CD14-positive monocyte (primary cell): ENCODE data around the gene IQSEC3. TPM values are rescaled to one million over a fixed set of nuclear protein-coding genes. Genes with fewer than 3 reads are reported as not detected.
A peak's percentile ranks its signal among the peaks of the same experiment; 100 is the strongest.

ENCODE experiments used
- DNase-seq, 3 donors: peaks; one replicate each; pipeline ENCODE4 v3.0.0-alpha.2; 2011 to 2022
- H2AFZ ChIP-seq: 2 replicates; pipeline ENCODE4 v1.6.0; 2012; ENCODE audit warnings: mild to moderate bottlenecking, low read depth, low read length, inconsistent platforms; ENCODE audit not compliant: insufficient read depth, poor library complexity, severe bottlenecking
- H3K27ac ChIP-seq, 2 donors: 1 replicate in 1 of 2; 2 replicates in 1 of 2; pipeline ENCODE4 v1.5.1; 2012 to 2013; ENCODE audit warnings: low read length in 2 of 2, control low read depth in 1 of 2, inconsistent platforms in 1 of 2, low read depth in 1 of 2, mild to moderate bottlenecking in 1 of 2
- H3K27me3 ChIP-seq, 2 donors: one replicate each; pipeline versions ENCODE4 v1.6.0 to v1.6.1; 2011 to 2013; ENCODE audit warnings: low read length in 2 of 2; ENCODE audit not compliant: control insufficient read depth in 2 of 2, insufficient read depth in 2 of 2
- H3K36me3 ChIP-seq, 2 donors: replicated peaks in 1 of 2; 1 replicate in 1 of 2; 2 replicates in 1 of 2; pipeline versions ENCODE4 v1.5.1 to v1.6.1; 2012 to 2013; ENCODE audit warnings: low read length in 2 of 2, control low read depth in 1 of 2, inconsistent platforms in 1 of 2, mild to moderate bottlenecking in 1 of 2; ENCODE audit not compliant: insufficient read depth in 2 of 2, control insufficient read depth in 1 of 2
- H3K4me1 ChIP-seq, 2 donors: 1 replicate in 1 of 2; 2 replicates in 1 of 2; pipeline versions ENCODE4 v1.5.1 to v1.6.1; 2012 to 2013; ENCODE audit warnings: low read length in 2 of 2, control low read depth in 1 of 2, inconsistent platforms in 1 of 2, mild to moderate bottlenecking in 1 of 2, moderate library complexity in 1 of 2; ENCODE audit not compliant: insufficient read depth in 2 of 2, control insufficient read depth in 1 of 2
- H3K4me2 ChIP-seq: replicated peaks from 2 replicates; pipeline ENCODE3; 2012; ENCODE audit warnings: low read length, moderate library complexity, mild to moderate bottlenecking; ENCODE audit not compliant: poor library complexity, severe bottlenecking; ENCODE audit errors: extremely low read depth
- H3K4me3 ChIP-seq, 3 experiments: fragments of 200-600 bp in 1 of 3; sonication (generic) in 1 of 3; replicated peaks in 1 of 3; 1 replicate in 2 of 3; 2 replicates in 1 of 3; pipeline ENCODE4 v1.5.1; 2011 to 2013; ENCODE audit warnings: low read length in 3 of 3, mild to moderate bottlenecking in 3 of 3, control low read depth in 2 of 3, low read depth in 2 of 3, inconsistent platforms in 1 of 3, moderate library complexity in 1 of 3
- H3K79me2 ChIP-seq: 2 replicates; pipeline ENCODE4 v1.6.0; 2012; ENCODE audit warnings: mild to moderate bottlenecking, control low read depth, inconsistent platforms, low read length, moderate library complexity; ENCODE audit not compliant: insufficient read depth
- H3K9ac ChIP-seq: 2 replicates; pipeline ENCODE4 v1.6.0; 2017; ENCODE audit warnings: low read length, mild to moderate bottlenecking; ENCODE audit not compliant: insufficient read depth, poor library complexity, severe bottlenecking
- H3K9me3 ChIP-seq, 2 donors: replicated peaks in 1 of 2; 1 replicate in 1 of 2; 2 replicates in 1 of 2; pipeline versions ENCODE4 v1.5.1 to v1.6.1; 2012 to 2013; ENCODE audit warnings: low read length in 2 of 2, control low read depth in 1 of 2; ENCODE audit not compliant: control insufficient read depth in 1 of 2, insufficient read depth in 1 of 2
- H4K20me1 ChIP-seq: 2 replicates; pipeline ENCODE4 v1.6.0; 2012; ENCODE audit warnings: mild to moderate bottlenecking, low read length, control low read depth, moderate library complexity; ENCODE audit not compliant: insufficient read depth
- H3K27ac Mint-ChIP-seq, 7 donors: one replicate each; pipeline ENCODE4 v1.8.0; 2020; ENCODE audit warnings: mild to moderate bottlenecking in 7 of 7, mixed read lengths in 7 of 7, moderate library complexity in 6 of 7, inconsistent platforms in 2 of 7
- H3K27me3 Mint-ChIP-seq, 3 donors: one replicate each; pipeline ENCODE4 v1.8.0; 2021 to 2022; ENCODE audit warnings: low read depth in 3 of 3, mild to moderate bottlenecking in 3 of 3, mixed read lengths in 3 of 3, moderate library complexity in 3 of 3, inconsistent platforms in 1 of 3
- H3K36me3 Mint-ChIP-seq, 2 donors: one replicate each; pipeline ENCODE4 v1.8.0; 2020; ENCODE audit warnings: mixed read lengths in 2 of 2, inconsistent platforms in 1 of 2, mild to moderate bottlenecking in 1 of 2
- H3K4me1 Mint-ChIP-seq: one replicate; pipeline ENCODE4 v1.8.0; 2020; ENCODE audit warnings: mild to moderate bottlenecking, mixed read lengths
- H3K4me3 Mint-ChIP-seq, 2 donors: one replicate each; pipeline ENCODE4 v1.8.0; 2020; ENCODE audit warnings: mild to moderate bottlenecking in 2 of 2, mixed read lengths in 2 of 2, moderate library complexity in 1 of 2
- H3K9me3 Mint-ChIP-seq, 7 donors: one replicate each; pipeline ENCODE4 v1.8.0; 2020 to 2022; ENCODE audit warnings: mixed read lengths in 7 of 7, mild to moderate bottlenecking in 6 of 7, moderate library complexity in 6 of 7, inconsistent platforms in 2 of 7
- WGBS: methylation state at CpG from one replicate; pipeline ENCODE4 v1.1.5; 2013; ENCODE audit warnings: missing lambda C conversion rate; ENCODE audit not compliant: insufficient coverage; 5-methylcytosine and 5-hydroxymethylcytosine counted together
- intact Hi-C, 2 donors: fragments of 100-400 bp; cut with micrococcal nuclease; formaldehyde crosslinking; loops; one replicate each; pipeline versions ENCODE4 v1.15.0 to v1.15.1; 2023
- polyA plus RNA-seq, 3 donors: library from polyadenylated mRNA; depleted of rRNA in 1 of 3; unstranded in 2 of 3; stranded (reverse) in 1 of 3; fragments of 300-500 nt in 2 of 3; fragments of >200 nt in 1 of 3; fragmentation: Illumina TruSeq in 2 of 3; gene quantifications; 1 replicate in 2 of 3; 2 replicates in 1 of 3; pipeline ENCODE4 v1.2.3, GENCODE V29; 2012 to 2021
- TF ChIP-seq, protein P1 (sequence below): fragments of 200-600 bp; IDR thresholded peaks from one replicate; pipeline ENCODE4 v1.8.0; 2022; ENCODE audit warnings: antibody characterized with exemption, mild to moderate bottlenecking

IQSEC3 gene
- polyA plus RNA-seq, 3 donors, result not detected

DNA sequence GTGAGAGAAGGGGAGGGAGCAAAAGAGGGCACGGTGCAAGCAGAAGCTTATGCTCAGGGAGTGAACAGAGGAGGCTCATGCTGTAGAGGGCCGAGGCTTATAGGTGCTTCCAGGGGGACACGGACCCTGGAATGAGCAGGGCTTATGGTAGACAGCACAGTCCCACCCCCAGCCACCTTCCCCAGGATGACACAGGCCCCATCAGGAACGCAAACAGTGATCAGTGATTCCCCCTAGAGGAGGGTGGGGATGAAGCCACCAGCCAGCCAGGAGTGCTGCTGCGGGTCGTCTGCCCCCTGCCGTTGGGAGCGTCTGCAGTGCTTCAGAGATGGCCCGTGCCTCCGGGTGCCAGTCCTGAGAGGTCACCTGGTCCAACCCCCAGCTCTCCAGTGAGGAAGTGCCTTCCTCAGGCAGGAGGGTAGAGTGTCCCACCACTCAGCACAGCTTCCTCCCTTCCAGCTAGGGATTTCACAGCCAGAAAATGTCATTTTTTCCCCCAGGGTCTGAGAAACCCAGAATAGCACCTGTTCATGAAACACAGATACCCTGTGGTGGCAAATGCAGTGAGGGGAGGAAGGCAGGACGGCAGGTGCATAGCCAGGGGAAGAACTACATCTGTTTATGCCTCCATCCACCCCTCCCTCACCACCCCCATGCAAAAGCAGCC, 86.6 kb downstream of the IQSEC3 start:
- WGBS, result 13% methylated on average over 6 of the region's 11 CpGs
- Histone ChIP-seq H3K36me3 (no peaks in the 10 kb centered on the region), H4K20me1 (no peaks in the 10 kb centered on the region), H3K4me3 (no peak overlapping the region), H3K9me3 (no peaks in the 10 kb centered on the region), H3K27me3 (no peaks in the 10 kb centered on the region), H3K9ac (no peak overlapping the region), H2AFZ (no peak overlapping the region), H3K27ac (no peak overlapping the region), H3K79me2 (no peaks in the 10 kb centered on the region), H3K4me1 (no peaks in the 10 kb centered on the region), H3K4me2 (no peak overlapping the region)
- Mint-ChIP-seq H3K4me3 (no peak overlapping the region), H3K27me3 (peaks cover 0 to 7% (median 0%) of the 10 kb centered on the region in 3 donors), H3K4me1 (peaks cover 7% of the 10 kb centered on the region), H3K27ac (peak overlapping the region in 1 of 7 donors; percentile 7), H3K9me3 (peaks cover 0 to 5% (median 0%) of the 10 kb centered on the region in 7 donors), H3K36me3 (no peaks in the 10 kb centered on the region)
- peak; percentile 42 to 68 (median 42) for DNase-seq
- TF ChIP-seq, protein P1, sequence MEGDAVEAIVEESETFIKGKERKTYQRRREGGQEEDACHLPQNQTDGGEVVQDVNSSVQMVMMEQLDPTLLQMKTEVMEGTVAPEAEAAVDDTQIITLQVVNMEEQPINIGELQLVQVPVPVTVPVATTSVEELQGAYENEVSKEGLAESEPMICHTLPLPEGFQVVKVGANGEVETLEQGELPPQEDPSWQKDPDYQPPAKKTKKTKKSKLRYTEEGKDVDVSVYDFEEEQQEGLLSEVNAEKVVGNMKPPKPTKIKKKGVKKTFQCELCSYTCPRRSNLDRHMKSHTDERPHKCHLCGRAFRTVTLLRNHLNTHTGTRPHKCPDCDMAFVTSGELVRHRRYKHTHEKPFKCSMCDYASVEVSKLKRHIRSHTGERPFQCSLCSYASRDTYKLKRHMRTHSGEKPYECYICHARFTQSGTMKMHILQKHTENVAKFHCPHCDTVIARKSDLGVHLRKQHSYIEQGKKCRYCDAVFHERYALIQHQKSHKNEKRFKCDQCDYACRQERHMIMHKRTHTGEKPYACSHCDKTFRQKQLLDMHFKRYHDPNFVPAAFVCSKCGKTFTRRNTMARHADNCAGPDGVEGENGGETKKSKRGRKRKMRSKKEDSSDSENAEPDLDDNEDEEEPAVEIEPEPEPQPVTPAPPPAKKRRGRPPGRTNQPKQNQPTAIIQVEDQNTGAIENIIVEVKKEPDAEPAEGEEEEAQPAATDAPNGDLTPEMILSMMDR, result peak; percentile 75
- intact Hi-C loops, result loop anchor here in 1 of 2 donors (5.0 kb wide), 1 partner anchor 46 kb away; no protein-coding TSS in a partner anchor

GRCh38 chr12:154058-154457, 87.5 kb downstream of the IQSEC3 start:
- DNase-seq, result no peak
- Mint-ChIP-seq H3K36me3 (no peaks in the 10 kb centered on the region), H3K4me3 (no peak overlapping the region), H3K27me3 (peaks cover 0 to 7% (median 0%) of the 10 kb centered on the region in 3 donors), H3K4me1 (peaks cover 9% of the 10 kb centered on the region), H3K27ac (no peak overlapping the region), H3K9me3 (peaks cover 0 to 5% (median 0%) of the 10 kb centered on the region in 7 donors)
- intact Hi-C loops, result loop anchor here in 1 of 2 donors (5.0 kb wide), 1 partner anchor 47 kb away; no protein-coding TSS in a partner anchor
- Histone ChIP-seq H3K4me1 (no peaks in the 10 kb centered on the region), H3K9ac (no peak overlapping the region), H3K27ac (no peak overlapping the region), H3K4me3 (no peak overlapping the region), H2AFZ (no peak overlapping the region), H3K36me3 (no peaks in the 10 kb centered on the region), H4K20me1 (no peaks in the 10 kb centered on the region), H3K9me3 (no peaks in the 10 kb centered on the region), H3K27me3 (no peaks in the 10 kb centered on the region), H3K4me2 (no peak overlapping the region), H3K79me2 (no peaks in the 10 kb centered on the region)
- 96% methylated on average over 9 of the region's 12 CpGs for WGBS
- TF ChIP-seq, protein P1, result no peak
